ENCODE data around the gene TRIML2. TPM values are rescaled to one million over a fixed set of nuclear protein-coding genes. Genes with fewer than 3 reads are reported as not detected.
"Not testable (repeated sequence)": the region's sequence is repeated elsewhere in the genome, so short reads cannot be mapped to it uniquely, and the experiment has no call there.

The TRIML2 gene
- total RNA-seq, 2 donors from 2014 or later, result not detected

DNA sequence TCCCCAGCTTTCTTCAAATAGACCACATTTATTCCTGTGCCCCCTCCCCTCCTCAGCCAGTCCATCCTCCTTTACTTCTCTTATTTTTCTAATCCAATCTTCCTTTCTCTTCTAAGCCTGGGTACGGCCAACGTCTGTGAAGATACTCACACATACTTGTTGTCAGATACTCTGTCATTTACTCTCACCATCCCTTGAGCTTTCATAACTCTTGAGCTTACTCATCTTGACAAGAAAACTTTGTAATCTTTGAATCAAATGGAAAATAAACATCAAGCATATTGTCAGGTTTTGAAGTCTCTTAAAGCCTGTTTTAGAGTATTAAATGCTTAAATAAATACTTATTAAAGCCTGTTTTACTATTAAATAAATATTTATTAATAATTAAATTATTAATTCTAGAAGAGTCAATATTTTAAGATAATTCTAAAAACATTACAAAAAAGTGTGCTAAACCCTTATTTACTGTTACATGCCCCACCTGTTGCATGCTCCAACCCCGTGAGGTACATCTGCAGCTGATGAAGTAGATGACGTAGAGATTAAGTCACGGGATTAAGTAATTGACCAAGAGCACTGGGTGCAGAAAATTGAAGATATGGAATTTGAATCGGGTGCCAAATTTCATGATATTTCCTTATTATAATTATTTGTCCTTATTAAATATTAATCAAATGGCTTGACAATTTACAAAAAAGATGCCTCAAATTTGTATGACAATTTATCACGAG, 1.5 kb upstream of the TRIML2 start:
- intact Hi-C loops (cut with DNase I), result no loop called here
- DNase-seq (ENCODE audit: low spot score), result no peak

DNA sequence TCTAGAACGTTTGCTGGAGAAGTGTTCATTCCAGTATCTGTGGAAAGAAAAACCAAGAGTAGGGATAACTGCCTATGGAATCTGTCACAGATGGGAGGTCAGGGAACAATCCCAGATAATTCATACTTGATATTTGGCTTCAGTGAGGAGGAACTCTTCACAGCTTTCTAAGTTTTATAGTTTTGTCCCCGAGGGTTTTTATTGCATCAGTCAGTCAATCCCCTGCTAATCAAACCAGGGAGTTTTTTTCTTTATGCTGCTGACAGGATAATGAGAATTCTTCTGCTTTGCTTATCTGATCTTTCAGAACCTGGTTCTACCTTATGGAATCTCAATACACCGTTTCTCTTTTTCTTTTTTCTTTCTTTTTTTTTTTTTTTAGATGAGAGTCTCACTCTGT, 633 bp upstream of the TRIML2 start:
- intact Hi-C loops (cut with DNase I), result no loop called here
- no peak for DNase-seq (ENCODE audit: low spot score)

DNA sequence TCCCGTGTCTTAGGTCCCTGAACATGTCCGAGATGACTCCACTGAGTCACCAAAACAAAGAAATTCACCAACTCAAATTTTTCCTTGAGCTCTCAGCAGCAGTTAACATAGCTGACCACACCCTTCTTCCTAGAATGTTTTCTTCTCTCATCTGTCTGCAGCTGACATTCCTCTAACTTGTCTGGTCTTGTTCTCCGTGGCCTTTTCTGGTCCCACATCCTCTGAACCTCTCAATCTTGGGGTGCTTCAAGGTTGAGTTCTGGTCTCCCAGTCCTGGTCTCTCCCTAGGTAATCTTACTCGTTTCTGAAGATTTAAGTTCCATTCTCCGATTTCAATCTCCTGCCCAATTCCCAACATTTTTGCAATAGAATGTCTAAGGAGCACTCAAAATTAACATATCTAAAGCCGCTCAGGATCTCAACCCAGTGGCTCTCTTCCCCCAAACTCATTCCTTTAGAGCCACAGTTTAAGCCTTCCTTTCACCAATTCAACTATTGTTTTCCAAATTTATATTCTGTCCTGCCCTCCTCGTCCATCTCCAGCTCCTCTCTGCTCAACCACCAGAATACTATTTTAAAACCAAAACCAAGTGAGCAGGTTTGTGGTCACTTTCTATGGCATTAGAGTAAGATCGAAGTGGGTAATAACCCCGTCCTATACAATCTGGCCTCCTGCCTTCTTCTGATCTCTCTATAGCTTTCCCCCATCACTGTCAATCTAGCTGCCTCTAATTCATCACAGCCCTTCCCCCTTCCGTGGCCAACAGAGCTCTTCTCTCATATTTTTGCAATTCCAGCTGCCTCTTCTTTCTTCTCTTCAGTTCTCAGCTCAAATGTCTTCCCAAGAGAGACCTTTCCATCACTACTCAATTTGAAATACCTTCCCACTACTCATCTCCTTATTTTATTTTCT, 1.2 kb downstream of the TRIML2 start:
- intact Hi-C loops (cut with DNase I), result no loop called here
- no peak for DNase-seq (ENCODE audit: low spot score)

DNA sequence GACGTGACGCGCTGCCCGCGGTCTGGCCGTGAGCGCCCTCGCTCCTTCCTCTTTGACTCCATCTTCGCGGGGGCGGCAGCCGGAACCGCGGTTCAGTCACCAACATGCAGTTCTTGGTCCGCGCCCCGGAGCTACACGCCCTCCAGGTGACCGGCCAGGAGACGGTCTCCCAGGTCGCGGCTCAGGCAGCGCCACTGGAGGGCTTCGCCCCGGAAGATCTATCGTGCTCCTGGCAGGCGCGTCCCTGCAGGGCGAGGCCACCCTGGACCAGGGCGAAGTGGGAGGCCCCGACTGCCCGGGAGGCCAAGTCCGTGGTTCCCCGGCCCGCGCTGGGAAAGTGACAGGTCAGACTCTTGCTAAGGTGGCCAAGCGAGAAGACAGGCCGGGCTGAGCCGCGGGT, 2.9 kb downstream of the TRIML2 start:
- intact Hi-C loops (cut with DNase I), result no loop called here
- no peak for DNase-seq (ENCODE audit: low spot score)

DNA sequence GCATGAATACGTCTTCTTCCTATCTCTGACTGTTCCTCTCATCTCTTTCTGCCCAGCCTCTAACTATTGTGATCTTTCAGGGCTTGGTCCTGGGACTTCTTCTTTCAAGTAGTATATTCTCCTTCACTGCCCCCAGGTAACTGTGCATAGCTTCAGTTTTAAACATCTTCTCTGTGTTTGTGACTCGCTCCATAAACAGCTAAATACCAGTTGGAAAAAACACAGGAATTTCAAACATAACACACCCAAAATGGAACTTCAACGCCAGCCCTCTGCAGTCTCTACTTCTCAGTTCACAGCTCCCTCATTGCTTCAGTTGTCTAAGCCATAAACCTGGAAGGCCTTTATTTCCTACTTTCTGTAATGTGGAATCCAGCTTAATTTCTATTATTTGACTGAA, 16.6 kb downstream of the TRIML2 start:
- intact Hi-C loops (cut with DNase I), result no loop called here
- DNase-seq (ENCODE audit: low spot score), result no peak

DNA sequence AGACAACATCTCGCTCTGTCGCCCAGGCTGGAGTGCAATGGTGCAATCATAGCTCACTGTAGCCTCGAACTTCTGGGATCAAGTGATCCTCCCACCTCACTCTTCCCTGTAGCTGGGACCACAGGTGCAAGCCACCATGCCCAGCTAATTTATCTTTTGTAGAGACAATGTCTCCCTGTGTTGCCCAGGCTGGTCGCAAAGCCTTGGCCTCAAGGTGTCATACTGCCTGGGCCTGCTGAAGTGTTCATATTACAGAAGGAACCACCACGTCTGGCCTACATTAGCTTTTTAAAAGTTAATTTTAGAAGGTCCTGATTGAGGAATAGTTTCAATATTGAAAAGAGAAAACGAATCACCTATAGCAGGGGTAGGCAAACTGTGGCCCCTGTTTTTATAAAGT, 22.5 kb downstream of the TRIML2 start:
- no peak for DNase-seq (ENCODE audit: low spot score)
- intact Hi-C loops (cut with DNase I), result no loop called here

DNA sequence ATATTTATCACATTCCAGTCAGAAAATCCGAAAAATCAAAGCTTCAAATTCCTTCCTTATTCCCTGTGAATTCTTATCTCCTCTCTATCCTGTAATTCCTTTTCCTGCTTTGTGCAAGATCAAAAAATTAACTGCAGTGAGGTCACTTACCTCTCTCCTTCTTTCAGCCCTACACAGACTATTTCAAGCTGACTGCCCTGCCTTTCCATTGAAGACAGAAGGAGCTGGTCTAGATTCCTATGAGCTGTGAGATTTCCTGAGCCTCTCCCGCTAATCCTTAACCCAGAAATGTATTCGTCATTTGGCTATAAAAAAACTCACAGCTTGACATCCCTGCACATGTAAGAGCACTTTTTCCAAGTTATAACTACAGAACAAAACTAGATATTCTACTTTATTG, 26.6 kb downstream of the TRIML2 start:
- DNase-seq (ENCODE audit: low spot score), result no peak
- intact Hi-C loops (cut with DNase I), result no loop called here

DNA sequence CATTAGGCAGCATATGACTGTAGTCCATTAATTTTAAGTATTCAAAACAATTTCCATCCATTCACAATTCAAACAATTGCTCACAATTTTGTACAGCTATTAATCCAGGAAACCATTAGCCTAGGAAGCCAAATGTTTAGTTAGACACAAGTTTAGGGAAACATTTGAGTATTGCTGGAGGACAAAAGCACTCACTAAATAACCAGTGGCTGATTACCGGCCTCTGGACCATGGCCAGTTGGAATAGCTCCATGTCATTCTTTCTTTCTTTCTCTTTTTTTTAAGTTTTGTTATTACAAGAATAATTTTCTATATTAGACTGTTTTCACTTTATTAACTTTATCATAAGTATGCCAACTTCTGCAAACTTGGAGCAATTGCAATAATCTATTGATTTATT, 31.3 kb downstream of the TRIML2 start:
- intact Hi-C loops (cut with DNase I), result no loop called here
- DNase-seq (ENCODE audit: low spot score), result no peak

DNA sequence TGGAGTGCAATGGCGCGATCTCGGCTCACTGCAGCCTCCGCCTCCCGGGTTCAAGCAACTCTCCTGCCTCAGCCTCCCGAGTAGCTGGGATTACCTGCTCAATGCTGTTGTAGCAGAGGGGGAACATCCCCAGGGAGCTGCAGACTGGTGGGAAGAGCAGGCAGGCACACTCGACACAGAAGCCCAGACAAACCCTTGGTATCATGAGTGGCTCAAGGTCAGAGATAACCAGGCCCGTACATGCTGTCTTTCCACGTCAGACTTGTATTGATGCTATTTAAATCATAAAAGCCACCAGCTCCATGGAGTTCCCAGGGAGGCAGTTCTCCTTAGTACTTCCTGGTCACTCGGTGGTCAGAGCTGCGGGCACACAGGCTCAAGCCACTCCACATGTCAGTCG, 33.2 kb downstream of the TRIML2 start:
- DNase-seq (ENCODE audit: low spot score), result no peak
- intact Hi-C loops (cut with DNase I), result no loop called here

DNA sequence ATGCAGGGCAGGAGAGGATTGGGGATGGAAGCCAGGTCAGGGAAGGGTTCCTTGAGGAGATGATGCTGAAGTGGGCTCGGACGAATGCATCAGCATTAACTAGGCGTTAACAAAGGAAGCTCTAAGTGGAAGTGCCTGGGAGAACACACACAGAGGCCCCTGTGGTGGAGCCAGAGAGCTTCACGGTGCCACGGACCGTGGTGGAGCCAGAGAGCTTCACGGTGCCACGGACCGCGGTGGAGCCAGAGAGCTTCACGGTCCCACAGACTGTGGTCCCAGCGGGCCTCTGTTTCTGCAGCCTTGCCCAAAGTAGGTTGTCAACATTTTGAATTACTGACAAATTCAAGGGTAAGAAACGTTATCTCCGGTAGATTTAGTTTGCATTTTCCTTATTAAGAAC, 48.3 kb downstream of the TRIML2 start:
- intact Hi-C loops (cut with DNase I), result loop anchor here in 1 of 2 donors (5.0 kb wide), 1 partner anchor 179 kb away; no protein-coding TSS in a partner anchor
- DNase-seq (ENCODE audit: low spot score), result no peak

DNA sequence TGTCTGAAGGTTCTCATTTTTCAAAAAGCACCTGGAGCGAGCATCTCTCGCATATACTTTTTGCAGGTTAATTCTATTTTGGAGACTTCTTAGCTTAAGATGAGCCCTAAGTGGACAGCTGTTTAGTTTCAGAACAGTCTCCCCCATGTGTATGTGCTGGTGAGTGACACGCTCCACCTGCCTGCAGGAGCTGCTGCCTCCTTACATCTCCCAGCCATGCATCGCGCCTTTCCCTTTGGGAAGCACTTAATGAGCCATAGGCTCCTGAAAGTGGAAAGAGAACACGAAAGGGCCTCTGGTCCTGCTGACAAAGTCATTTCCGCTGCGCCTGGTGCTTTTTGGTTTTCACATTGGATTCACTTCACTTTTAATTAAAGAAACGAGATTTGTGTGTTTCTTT, 56.1 kb downstream of the TRIML2 start:
- intact Hi-C loops (cut with DNase I), result no loop called here

DNA sequence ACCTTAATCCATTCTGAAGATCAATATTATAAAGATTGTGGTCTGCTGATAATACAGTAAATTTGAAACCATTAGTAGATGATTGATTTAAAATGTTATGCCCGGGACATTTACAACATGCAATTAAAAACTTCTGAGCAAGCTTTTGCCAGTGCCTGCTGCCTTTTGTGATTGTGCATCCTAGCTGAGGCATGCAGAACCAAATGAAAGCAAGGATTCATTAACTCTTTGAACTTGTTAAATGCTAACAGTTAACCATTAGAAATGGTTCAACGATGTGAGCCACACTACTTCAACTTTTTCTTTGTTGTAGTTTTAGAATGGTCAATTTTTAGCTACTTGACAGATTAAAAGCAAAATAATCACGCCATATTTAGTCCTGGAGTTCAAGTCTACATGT, 62.7 kb downstream of the TRIML2 start:
- DNase-seq (ENCODE audit: low spot score), result no peak
- intact Hi-C loops (cut with DNase I), result no loop called here

More for the DNA sequence above, 56.1 kb downstream of the TRIML2 start:
- DNase-seq (ENCODE audit: low spot score), result no peak

DNA sequence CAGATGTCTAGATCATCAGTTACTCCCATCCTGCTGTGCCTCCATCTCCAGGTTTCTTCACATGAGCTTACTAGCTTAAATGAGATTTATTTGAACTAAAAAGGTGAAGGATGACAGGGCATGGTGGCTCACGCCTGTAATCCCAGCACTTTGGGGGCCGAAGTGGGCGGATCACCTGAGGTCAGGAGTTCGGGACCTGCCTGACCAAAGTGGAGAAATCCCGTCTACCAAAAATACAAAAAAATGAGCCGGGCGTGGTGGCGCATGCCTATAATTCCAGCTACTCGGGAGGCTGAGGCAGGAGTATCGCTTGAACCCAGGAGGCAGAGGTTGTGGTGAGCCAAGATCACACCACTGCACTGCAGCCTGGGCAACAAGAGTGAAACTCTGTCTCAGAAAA, 63.9 kb downstream of the TRIML2 start:
- intact Hi-C loops (cut with DNase I); DNase-seq (ENCODE audit: low spot score): not testable (repeated sequence)

DNA sequence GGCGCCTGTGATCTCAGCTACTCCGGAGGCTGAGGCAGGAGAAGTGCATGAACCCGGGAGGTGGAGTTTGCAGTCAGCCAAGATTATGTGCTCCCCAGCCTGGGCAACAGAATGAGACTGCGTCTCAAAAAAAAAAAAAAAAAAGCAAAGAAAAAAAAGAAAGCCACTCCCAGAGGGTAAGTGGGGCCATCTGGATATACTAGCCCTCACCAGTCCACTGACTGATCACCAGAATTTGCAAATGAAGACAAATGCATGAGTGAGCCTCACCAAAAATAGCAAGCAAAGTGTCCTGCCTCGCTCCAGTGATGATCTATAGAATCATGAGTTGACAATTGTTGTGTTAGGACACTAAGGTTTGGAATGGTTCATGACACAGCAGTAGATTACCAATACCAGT, 66.2 kb downstream of the TRIML2 start:
- intact Hi-C loops (cut with DNase I), result no loop called here
- DNase-seq (ENCODE audit: low spot score), result no peak

DNA sequence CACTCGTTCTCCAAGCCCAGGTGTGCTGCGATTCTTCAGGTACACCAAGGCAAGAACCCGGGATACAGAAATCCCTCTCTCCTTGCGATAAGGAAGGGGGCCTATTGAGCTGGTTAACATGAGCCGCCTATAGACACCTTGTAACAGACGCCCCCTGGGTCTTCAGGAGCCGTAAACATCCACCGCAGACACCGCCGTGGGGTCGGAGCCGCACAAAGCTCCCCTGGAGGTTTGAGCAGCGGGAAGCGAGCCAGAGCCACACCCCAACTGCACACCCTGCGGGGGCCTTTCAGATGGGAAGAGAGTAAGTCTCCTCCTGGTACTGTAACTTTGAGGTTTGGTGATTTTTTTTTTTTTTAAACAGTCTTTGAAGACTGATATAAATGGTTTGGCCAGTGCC, 67.2 kb downstream of the TRIML2 start:
- intact Hi-C loops (cut with DNase I), result no loop called here
- no peak for DNase-seq (ENCODE audit: low spot score)

DNA sequence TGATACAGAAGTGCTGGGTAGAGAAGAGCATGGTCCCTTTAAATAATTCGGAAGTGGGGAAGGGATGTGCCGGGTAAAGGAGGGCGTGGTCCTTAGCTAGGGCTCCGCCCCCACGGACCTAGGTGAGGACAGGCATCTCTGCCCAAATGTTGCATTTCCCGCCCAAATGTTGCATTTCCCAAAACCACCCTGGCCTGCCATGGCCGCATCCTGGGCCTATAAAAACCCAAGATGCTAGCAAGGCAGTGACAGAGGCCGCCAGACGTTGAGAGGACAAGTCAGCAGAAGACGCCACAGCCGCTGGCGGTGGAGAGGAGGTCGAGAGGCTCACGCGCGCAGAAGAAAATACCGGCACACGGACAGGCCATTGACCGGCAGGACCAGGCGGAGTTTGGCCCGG, 67.7 kb downstream of the TRIML2 start:
- intact Hi-C loops (cut with DNase I), result no loop called here
- no peak for DNase-seq (ENCODE audit: low spot score)

Other genes starting within 250 kb of the TRIML2 start
- not detected for gene ZFP42, start 113.8 kb downstream of the TRIML2 start, total RNA-seq
- gene TRIML1, start 29.8 kb upstream of the TRIML2 start, total RNA-seq, result not detected

Measured in posterior vena cava (tissue), 2 donors.